ENCODE results near the gene TSC22D4. TPM values are rescaled to one million over a fixed set of nuclear protein-coding genes. Genes with fewer than 3 reads are reported as not detected.

TSC22D4 gene
- total and polyA plus RNA-seq, 2 donors (not counting 3 experiments of a cell fraction or from before 2014, with no cell fraction given) = 40.1 to 84.4 TPM

DNA sequence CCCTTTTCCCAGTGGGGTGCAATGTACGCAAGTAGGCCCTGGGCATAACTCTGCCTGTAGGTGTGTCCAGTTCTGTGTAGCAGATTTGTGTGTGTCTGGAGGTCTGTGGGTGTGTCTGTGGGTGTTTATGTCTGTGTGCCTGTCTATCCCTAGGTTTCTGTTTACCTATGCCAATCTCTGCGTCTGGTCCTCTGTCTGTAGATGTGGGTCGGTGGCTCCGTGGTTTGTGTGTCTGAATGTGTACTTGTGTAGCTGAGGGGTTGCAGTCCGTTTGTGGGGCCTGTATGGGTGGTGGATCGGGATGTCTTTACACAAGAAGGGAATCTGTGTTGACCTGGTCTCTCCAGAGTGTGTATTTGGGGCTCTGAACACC is 5.6 kb upstream of the TSC22D4 start:
- no peak overlapping the region for H3K4me2 ChIP-seq (ENCODE audit: insufficient read depth, low read length)
- TF ChIP-seq, protein P1, sequence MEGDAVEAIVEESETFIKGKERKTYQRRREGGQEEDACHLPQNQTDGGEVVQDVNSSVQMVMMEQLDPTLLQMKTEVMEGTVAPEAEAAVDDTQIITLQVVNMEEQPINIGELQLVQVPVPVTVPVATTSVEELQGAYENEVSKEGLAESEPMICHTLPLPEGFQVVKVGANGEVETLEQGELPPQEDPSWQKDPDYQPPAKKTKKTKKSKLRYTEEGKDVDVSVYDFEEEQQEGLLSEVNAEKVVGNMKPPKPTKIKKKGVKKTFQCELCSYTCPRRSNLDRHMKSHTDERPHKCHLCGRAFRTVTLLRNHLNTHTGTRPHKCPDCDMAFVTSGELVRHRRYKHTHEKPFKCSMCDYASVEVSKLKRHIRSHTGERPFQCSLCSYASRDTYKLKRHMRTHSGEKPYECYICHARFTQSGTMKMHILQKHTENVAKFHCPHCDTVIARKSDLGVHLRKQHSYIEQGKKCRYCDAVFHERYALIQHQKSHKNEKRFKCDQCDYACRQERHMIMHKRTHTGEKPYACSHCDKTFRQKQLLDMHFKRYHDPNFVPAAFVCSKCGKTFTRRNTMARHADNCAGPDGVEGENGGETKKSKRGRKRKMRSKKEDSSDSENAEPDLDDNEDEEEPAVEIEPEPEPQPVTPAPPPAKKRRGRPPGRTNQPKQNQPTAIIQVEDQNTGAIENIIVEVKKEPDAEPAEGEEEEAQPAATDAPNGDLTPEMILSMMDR (IDR thresholded peaks at IDR 0.05; ENCODE audit: extremely low read depth in 1 of 2, insufficient read depth in 1 of 2, low read depth in 1 of 2, low read length in 2 of 2) = no peak
- no peak for TF ChIP-seq MAX (IDR thresholded peaks at IDR 0.05; ENCODE audit: insufficient read depth, insufficient read length)
- TF ChIP-seq POLR2A (IDR thresholded peaks at IDR 0.05; ENCODE audit: low read depth, low read length) = no peak
- no peak for TF ChIP-seq EZH2 (IDR thresholded peaks at IDR 0.05; ENCODE audit: borderline replicate concordance, low read depth, low read length, severe bottlenecking)
- no peak overlapping the region for H3K27ac ChIP-seq (ENCODE audit: insufficient read depth, low read depth, low read length)
- no peaks in the 10 kb centered on the region for H3K9me1 ChIP-seq (replicated peaks; ENCODE audit: control insufficient read depth, extremely low read depth, insufficient read depth, low read length)
- H3K36me3 ChIP-seq (ENCODE audit: control insufficient read depth in 2 of 2, extremely low read depth in 1 of 2, insufficient read depth in 2 of 2, low read length in 2 of 2) = no peaks in the 10 kb centered on the region
- H3K9ac ChIP-seq (replicated peaks; ENCODE audit: extremely low read depth, insufficient read depth, low read length) = no peak overlapping the region
- FAIRE-seq (no peak), DNase-seq (ENCODE audit: low read depth, low spot score) (no peak)
- BruUV-seq (replicated peaks) = no TSS peak
- intact Hi-C loops (cut with micrococcal nuclease) = no loop called here
- no peaks in the 10 kb centered on the region for H4K20me1 ChIP-seq (replicated peaks; ENCODE audit: control insufficient read depth, extremely low read depth, insufficient read depth, low read length)
- peaks cover 12% of the 10 kb centered on the region for H3K4me1 ChIP-seq (ENCODE audit: control insufficient read depth, extremely low read depth, insufficient read depth, low read length)
- no peak overlapping the region for H3K4me3 ChIP-seq (replicated peaks in 1 of 3; ENCODE audit: insufficient read depth in 1 of 3, low read depth in 1 of 3, low read length in 3 of 3)
- dilution Hi-C loops (cut with MboI; ENCODE audit: extremely low pct_ligation_motif_present, low sequenced_read_pairs) = no loop called here
- H2AFZ ChIP-seq (ENCODE audit: low read depth, low read length) = no peak overlapping the region
- H3K9me3 ChIP-seq (replicated peaks; ENCODE audit: control insufficient read depth, insufficient read depth, low read length) = no peaks in the 10 kb centered on the region
- no peaks in the 10 kb centered on the region for H3K27me3 ChIP-seq (ENCODE audit: control insufficient read depth in 2 of 2, insufficient read depth in 2 of 2, low read length in 2 of 2)
- CTCF ChIA-PET = interaction anchor here (1.6 to 3.0 kb wide), 2 partner anchors 75 to 85 kb away, joined by 3 to 22 read pairs; no protein-coding TSS in a partner anchor
- H3K79me2 ChIP-seq (ENCODE audit: control insufficient read depth, insufficient read depth, low read length) = no peaks in the 10 kb centered on the region
- POLR2A ChIA-PET = no interaction called here
